ENCODE results near the gene ANK3. TPM values are rescaled to one million over a fixed set of nuclear protein-coding genes. Genes with fewer than 3 reads are reported as not detected.

The ANK3 gene
- total RNA-seq, 1 experiment from 2014 or later: 69.6 TPM

DNA sequence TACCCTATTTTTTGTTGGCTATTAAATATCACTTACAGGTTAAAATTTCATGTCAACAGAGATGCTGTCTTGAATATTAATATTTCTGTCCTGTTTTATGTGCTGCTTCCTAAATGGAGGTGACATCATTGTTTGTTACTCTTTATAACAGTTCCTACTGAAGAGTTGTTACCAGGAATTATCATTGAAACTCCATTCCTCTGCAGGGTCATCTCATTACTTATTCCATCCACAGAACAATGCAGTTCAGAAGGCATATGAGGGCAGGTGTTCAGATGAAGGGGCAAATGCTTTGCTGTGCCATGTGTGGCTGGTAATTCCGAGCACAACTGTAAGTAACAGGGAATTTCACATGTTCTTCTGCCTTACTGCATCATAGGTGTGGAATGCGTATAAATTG, 113.4 kb downstream of the ANK3 start:
- Mint-ChIP-seq H3K27ac (no peak overlapping the region), H3K27me3 (ENCODE audit: low read depth) (no peaks in the 10 kb centered on the region), H3K9me3 (peaks cover 13% of the 10 kb centered on the region), H3K4me1 (peaks cover 8% of the 10 kb centered on the region), H3K4me3 (no peak overlapping the region), H3K36me3 (no peaks in the 10 kb centered on the region)
- TF ChIP-seq ZNF396 (CRISPR knock-in tag; IDR thresholded peaks at IDR 0.05; ENCODE audit: borderline replicate concordance) (no peak), ZNF263 (CRISPR knock-in tag; IDR thresholded peaks at IDR 0.05; ENCODE audit: low read depth) (no peak), TEAD4 (CRISPR knock-in tag; IDR thresholded peaks at IDR 0.05) (no peak), ZNF671 (CRISPR knock-in tag; IDR thresholded peaks at IDR 0.05) (no peak), CBFB (CRISPR knock-in tag; IDR thresholded peaks at IDR 0.05; ENCODE audit: low read depth) (no peak), PRRX2 (CRISPR knock-in tag; IDR thresholded peaks at IDR 0.05) (no peak), MYBL2 (CRISPR knock-in tag; IDR thresholded peaks at IDR 0.05) (no peak), GABPB1 (CRISPR knock-in tag; IDR thresholded peaks at IDR 0.05) (no peak), ATF1 (CRISPR knock-in tag; IDR thresholded peaks at IDR 0.05) (no peak), FOXK1 (CRISPR knock-in tag; IDR thresholded peaks at IDR 0.05) (no peak), FOXP1 (CRISPR knock-in tag; IDR thresholded peaks at IDR 0.05; ENCODE audit: borderline replicate concordance) (no peak), JUN (CRISPR knock-in tag; IDR thresholded peaks at IDR 0.05) (no peak), CREB1 (CRISPR knock-in tag; IDR thresholded peaks at IDR 0.05) (no peak)
- TF ChIP-seq, protein P1, sequence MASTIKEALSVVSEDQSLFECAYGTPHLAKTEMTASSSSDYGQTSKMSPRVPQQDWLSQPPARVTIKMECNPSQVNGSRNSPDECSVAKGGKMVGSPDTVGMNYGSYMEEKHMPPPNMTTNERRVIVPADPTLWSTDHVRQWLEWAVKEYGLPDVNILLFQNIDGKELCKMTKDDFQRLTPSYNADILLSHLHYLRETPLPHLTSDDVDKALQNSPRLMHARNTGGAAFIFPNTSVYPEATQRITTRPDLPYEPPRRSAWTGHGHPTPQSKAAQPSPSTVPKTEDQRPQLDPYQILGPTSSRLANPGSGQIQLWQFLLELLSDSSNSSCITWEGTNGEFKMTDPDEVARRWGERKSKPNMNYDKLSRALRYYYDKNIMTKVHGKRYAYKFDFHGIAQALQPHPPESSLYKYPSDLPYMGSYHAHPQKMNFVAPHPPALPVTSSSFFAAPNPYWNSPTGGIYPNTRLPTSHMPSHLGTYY (CRISPR knock-in tag; IDR thresholded peaks at IDR 0.05): no peak
- TF ChIP-seq, protein P2, sequence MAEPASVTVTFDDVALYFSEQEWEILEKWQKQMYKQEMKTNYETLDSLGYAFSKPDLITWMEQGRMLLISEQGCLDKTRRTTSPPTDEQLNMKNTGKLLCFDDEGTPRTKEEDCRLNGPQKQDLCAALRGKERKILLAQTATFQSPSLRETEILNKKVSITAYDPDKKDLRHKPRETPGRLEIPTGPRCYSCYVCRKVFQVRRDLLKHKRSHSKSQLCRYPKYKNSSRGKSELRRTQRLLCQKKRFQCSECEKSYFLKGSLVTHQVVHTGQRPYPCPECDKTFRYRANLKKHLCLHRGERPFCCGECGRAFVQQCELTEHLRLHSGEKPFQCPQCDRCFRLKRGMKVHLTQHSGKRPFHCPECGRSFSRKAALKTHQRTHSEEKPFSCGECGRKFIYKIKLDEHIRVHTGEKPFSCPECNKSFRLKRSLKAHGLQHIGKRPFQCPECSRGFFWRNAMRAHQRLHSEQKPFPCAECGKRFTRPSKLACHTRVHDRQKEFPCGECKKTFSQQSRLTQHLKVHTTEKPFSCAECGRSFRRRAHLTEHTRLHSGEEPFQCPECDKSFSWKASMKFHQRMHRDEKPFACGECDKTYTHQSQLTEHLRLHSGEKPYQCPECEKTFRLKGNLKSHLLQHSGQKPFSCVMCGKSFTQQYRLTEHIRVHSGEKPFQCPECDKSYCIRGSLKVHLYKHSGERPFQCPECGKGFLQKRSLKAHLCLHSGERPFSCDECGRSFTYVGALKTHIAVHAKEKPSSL (CRISPR knock-in tag; conservative IDR thresholded peaks at IDR 0.05): no peak
- TF ChIP-seq, protein P3, sequence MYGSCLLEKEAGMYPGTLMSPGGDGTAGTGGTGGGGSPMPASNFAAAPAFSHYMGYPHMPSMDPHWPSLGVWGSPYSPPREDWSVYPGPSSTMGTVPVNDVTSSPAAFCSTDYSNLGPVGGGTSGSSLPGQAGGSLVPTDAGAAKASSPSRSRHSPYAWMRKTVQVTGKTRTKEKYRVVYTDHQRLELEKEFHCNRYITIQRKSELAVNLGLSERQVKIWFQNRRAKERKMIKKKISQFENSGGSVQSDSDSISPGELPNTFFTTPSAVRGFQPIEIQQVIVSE (CRISPR knock-in tag; IDR thresholded peaks at IDR 0.05; ENCODE audit: borderline replicate concordance): no peak
- ATAC-seq (no peak), DNase-seq (ENCODE audit: low spot score) (no peak)
- POLR2A ChIA-PET: no interaction called here
- CTCF ChIA-PET: no interaction called here

DNA sequence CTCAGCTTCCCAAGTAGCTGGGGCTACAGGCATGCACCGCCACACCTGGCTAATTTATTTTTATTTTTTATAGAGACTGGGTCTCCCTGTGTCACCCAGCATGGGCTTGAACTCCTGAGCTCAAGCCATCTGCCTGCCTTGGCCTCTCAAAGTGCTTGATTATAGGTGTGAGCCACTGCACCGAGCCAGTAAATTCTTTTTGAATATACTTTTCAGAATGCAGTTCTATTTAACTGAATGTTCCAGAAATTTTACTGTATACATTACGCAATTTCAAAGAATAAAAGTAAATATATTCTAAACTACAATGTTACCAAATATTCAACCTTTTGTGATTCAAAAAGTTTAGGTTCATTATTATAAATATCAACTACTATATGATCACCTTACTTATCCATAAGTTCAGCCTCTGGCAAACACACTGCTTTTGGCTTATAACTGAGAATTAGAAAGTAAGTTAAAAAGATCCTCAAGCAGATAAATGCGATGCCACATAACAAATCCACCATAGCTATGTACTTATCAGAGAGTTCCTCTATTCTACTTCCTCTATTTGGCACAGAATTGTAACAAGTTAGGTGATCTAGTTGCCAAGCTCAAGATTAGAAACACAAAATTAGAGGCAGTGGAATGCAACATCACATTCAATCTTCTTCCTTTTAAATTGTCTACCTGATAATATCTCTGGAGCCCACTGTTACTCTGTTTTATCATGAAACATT, 118.2 kb downstream of the ANK3 start:
- no peak overlapping the region for H3K4me3 Mint-ChIP-seq
- ATAC-seq (no peak), DNase-seq (ENCODE audit: low spot score) (no peak)
- ChIA-PET POLR2A (no interaction called here), CTCF (no interaction called here)
- H3K4me1 Mint-ChIP-seq: no peaks in the 10 kb centered on the region
- peaks cover 13% of the 10 kb centered on the region for H3K9me3 Mint-ChIP-seq
- no peaks in the 10 kb centered on the region; the same call in 1 of the 2 replicates for H3K27me3 Mint-ChIP-seq (ENCODE audit: low read depth)
- H3K36me3 Mint-ChIP-seq: no peaks in the 10 kb centered on the region
- H3K27ac Mint-ChIP-seq: no peak overlapping the region
- TF ChIP-seq, protein P4, sequence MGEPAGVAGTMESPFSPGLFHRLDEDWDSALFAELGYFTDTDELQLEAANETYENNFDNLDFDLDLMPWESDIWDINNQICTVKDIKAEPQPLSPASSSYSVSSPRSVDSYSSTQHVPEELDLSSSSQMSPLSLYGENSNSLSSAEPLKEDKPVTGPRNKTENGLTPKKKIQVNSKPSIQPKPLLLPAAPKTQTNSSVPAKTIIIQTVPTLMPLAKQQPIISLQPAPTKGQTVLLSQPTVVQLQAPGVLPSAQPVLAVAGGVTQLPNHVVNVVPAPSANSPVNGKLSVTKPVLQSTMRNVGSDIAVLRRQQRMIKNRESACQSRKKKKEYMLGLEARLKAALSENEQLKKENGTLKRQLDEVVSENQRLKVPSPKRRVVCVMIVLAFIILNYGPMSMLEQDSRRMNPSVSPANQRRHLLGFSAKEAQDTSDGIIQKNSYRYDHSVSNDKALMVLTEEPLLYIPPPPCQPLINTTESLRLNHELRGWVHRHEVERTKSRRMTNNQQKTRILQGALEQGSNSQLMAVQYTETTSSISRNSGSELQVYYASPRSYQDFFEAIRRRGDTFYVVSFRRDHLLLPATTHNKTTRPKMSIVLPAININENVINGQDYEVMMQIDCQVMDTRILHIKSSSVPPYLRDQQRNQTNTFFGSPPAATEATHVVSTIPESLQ (CRISPR knock-in tag; IDR thresholded peaks at IDR 0.05): no peak
- TF ChIP-seq ZNF121 (CRISPR knock-in tag; IDR thresholded peaks at IDR 0.05) (no peak), EMX1 (CRISPR knock-in tag; IDR thresholded peaks at IDR 0.05) (no peak), RELA (CRISPR knock-in tag; IDR thresholded peaks at IDR 0.05; ENCODE audit: borderline replicate concordance) (no peak), NR3C1 (CRISPR knock-in tag; conservative IDR thresholded peaks at IDR 0.05; ENCODE audit: low read depth) (no peak), FOXJ3 (CRISPR knock-in tag; IDR thresholded peaks at IDR 0.05; ENCODE audit: borderline replicate concordance) (no peak), TEAD1 (CRISPR knock-in tag; IDR thresholded peaks at IDR 0.05) (no peak), HMGA2 (CRISPR knock-in tag; IDR thresholded peaks at IDR 0.05) (no peak), CBFB (CRISPR knock-in tag; IDR thresholded peaks at IDR 0.05; ENCODE audit: low read depth) (no peak), TP53 (CRISPR knock-in tag; IDR thresholded peaks at IDR 0.05) (no peak)
- TF ChIP-seq, protein P5, sequence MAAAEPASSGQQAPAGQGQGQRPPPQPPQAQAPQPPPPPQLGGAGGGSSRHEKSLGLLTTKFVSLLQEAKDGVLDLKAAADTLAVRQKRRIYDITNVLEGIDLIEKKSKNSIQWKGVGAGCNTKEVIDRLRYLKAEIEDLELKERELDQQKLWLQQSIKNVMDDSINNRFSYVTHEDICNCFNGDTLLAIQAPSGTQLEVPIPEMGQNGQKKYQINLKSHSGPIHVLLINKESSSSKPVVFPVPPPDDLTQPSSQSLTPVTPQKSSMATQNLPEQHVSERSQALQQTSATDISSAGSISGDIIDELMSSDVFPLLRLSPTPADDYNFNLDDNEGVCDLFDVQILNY (CRISPR knock-in tag; IDR thresholded peaks at IDR 0.05): no peak
- TF ChIP-seq, protein P6, sequence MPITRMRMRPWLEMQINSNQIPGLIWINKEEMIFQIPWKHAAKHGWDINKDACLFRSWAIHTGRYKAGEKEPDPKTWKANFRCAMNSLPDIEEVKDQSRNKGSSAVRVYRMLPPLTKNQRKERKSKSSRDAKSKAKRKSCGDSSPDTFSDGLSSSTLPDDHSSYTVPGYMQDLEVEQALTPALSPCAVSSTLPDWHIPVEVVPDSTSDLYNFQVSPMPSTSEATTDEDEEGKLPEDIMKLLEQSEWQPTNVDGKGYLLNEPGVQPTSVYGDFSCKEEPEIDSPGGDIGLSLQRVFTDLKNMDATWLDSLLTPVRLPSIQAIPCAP (CRISPR knock-in tag; IDR thresholded peaks at IDR 0.05): no peak
- TF ChIP-seq, protein P7, sequence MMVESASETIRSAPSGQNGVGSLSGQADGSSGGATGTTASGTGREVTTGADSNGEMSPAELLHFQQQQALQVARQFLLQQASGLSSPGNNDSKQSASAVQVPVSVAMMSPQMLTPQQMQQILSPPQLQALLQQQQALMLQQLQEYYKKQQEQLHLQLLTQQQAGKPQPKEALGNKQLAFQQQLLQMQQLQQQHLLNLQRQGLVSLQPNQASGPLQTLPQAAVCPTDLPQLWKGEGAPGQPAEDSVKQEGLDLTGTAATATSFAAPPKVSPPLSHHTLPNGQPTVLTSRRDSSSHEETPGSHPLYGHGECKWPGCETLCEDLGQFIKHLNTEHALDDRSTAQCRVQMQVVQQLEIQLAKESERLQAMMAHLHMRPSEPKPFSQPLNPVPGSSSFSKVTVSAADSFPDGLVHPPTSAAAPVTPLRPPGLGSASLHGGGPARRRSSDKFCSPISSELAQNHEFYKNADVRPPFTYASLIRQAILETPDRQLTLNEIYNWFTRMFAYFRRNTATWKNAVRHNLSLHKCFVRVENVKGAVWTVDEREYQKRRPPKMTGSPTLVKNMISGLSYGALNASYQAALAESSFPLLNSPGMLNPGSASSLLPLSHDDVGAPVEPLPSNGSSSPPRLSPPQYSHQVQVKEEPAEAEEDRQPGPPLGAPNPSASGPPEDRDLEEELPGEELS (CRISPR knock-in tag; IDR thresholded peaks at IDR 0.05): no peak

Data from WTC11 (cell line).